ENCODE data around the gene TRRAP. TPM values are rescaled to one million over a fixed set of nuclear protein-coding genes. Genes with fewer than 3 reads are reported as not detected.

The TRRAP gene
- total RNA-seq, 2 donors from 2014 or later = 23.4 to 24.3 TPM

DNA sequence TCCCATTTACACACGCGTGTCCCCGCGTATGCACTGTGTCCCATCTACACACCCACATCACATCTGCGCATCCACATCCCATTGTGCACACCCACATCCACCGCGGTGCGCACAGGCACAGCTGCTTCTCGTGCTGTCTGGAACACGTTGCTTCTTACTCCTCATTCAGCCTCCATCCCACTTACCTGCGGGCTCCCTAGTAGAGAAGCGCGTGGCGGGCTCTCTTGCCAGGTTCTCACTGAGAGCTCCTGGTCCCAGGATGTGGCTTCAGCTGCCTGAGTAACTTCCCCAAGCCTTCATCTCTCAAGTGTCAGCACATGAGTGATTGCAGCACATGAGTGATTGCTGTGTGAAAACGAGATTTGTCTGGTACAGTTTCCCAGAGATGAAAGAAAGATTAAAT is 117.8 kb downstream of the TRRAP start:
- no peaks in the 10 kb centered on the region for H3K27me3 ChIP-seq
- peaks cover 87% of the 10 kb centered on the region for H3K36me3 ChIP-seq
- no peaks in the 10 kb centered on the region for H3K4me1 ChIP-seq
- no peak for DNase-seq (ENCODE audit: low spot score)
- TF ChIP-seq, protein P1, sequence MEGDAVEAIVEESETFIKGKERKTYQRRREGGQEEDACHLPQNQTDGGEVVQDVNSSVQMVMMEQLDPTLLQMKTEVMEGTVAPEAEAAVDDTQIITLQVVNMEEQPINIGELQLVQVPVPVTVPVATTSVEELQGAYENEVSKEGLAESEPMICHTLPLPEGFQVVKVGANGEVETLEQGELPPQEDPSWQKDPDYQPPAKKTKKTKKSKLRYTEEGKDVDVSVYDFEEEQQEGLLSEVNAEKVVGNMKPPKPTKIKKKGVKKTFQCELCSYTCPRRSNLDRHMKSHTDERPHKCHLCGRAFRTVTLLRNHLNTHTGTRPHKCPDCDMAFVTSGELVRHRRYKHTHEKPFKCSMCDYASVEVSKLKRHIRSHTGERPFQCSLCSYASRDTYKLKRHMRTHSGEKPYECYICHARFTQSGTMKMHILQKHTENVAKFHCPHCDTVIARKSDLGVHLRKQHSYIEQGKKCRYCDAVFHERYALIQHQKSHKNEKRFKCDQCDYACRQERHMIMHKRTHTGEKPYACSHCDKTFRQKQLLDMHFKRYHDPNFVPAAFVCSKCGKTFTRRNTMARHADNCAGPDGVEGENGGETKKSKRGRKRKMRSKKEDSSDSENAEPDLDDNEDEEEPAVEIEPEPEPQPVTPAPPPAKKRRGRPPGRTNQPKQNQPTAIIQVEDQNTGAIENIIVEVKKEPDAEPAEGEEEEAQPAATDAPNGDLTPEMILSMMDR (IDR thresholded peaks at IDR 0.05) = no peak
- H3K4me3 ChIP-seq = no peak overlapping the region
- H3K9me3 ChIP-seq = no peaks in the 10 kb centered on the region
- H3K27ac ChIP-seq = no peak overlapping the region

GRCh38 chr7:98997846-98998245 is 119.5 kb downstream of the TRRAP start:
- peaks cover 70% of the 10 kb centered on the region for H3K36me3 ChIP-seq
- peaks cover 0 to 10% of the 10 kb centered on the region in 2 donors for H3K4me1 ChIP-seq
- TF ChIP-seq, protein P1 (IDR thresholded peaks at IDR 0.05) = no peak
- no peak for DNase-seq (ENCODE audit: low spot score)
- H3K9me3 ChIP-seq = no peaks in the 10 kb centered on the region
- H3K27ac ChIP-seq = no peak overlapping the region
- H3K4me3 ChIP-seq = no peak overlapping the region
- H3K27me3 ChIP-seq = no peaks in the 10 kb centered on the region

DNA sequence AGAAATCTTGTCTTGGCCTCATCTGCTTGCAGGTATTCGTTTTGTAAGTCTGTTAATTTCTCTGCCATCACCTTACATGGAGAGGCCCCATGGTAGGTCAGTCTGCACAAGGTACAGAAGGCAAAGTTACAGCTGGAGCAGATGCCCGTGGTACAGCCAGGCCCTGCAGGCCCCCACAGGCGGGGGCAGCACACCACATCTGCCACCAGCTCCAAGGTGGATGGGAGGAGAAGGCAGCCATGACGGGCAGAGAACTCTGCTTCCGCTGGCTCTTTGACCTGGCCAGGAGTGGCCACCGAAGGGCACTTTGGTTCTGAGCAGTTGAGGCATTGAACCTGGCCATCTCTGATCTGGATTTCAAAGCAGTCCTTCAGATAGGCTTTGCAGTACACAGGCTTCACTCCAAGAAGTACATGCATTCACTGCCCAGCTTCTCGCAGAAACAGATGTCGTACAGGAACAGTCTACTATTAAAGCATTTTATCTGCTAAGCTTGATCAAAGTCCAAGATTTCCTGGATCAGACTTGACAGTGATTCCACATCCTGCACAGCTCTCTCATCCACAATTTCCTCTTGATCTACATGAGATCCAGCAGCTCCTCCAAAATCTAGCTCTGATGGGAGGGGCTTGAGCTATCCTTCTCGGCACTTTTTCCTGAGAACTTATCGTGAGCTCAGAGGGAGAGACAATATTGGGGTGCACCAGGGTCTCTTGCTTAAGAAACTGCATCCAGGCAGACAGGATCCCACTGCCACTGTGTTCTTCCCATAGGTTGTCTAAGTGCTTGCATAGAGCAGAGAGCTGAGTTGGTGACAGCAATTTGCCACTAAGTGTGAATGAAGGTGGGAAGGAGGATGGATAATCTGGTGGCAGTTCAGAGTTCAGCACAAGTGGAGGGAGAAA is 120.7 kb downstream of the TRRAP start:
- peaks cover 0 to 12% of the 10 kb centered on the region in 2 donors for H3K4me1 ChIP-seq
- H3K36me3 ChIP-seq = peaks cover 60% of the 10 kb centered on the region
- no peaks in the 10 kb centered on the region for H3K9me3 ChIP-seq
- no peaks in the 10 kb centered on the region for H3K27me3 ChIP-seq
- TF ChIP-seq, protein P1 (IDR thresholded peaks at IDR 0.05) = no peak
- H3K4me3 ChIP-seq = no peak overlapping the region
- peak; percentile 36 for DNase-seq (ENCODE audit: low spot score)
- H3K27ac ChIP-seq = no peak overlapping the region

DNA sequence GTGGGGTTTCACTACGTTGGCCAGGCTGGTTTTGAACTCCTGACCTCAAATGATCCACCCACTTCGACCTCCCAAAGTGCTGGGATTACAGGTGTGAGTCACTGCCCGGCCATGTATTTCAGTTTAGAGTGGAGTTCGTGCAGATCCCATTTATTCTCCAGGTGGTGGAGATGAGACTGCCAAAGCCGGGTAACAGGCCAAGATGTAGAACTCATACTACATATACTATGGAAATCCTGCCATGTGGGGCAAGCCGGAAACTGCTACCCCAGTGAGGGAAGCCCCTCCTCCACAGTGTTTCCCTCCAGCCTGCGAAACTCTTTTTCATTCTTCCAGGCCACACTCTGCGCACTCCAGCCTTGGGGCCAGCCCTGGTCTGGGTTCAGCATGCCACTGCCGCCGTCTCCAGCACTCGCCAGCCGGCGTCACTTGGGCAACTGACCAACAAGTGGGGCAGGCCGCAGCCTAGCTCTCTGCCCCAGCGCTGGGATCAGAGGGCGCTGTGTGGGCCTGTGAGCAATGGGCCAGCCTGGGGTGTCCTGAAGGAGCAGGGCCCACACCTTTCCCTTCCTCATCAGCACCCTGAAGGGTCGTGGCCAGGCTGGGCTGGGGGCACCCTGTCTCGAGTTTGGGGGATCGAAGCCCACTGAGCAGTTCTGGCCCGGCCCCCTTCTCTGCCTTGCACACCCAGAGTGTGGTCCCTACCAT is 122.0 kb downstream of the TRRAP start:
- Histone ChIP-seq H3K4me3 (no peak overlapping the region), H3K36me3 (peaks cover 60% of the 10 kb centered on the region)
- peak; percentile 47 for DNase-seq (ENCODE audit: low spot score)

DNA sequence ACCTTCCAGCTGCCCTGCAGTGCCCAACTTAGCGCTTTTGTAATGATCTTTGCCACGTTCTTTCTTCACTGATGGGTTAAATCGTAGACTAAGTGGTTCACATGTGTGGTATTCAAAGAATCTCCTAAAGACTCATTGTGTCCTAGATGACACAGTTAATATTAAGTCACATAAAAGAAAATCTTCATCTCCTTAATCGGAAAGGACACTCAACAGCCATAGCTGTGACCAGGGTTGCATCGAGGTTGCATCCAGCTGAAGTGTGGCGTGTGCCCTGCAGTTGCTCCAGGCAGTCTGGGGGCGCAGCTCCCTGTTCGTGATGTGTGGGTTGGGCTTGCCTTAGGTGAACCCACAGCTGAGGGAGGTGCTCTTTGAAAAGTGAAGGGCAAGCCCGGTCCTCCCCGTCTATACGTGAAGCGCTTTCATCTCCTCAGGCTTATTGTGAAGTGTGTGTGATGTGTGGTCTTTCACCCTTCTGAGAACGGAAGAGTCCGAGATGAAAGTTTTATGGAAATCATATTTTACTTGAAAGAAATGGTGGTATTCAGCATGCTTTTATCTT is 122.7 kb downstream of the TRRAP start:
- Histone ChIP-seq H3K36me3 (peaks cover 59% of the 10 kb centered on the region), H3K27me3 (no peaks in the 10 kb centered on the region), H3K4me3 (no peak overlapping the region), H3K9me3 (no peaks in the 10 kb centered on the region), H3K27ac (no peak overlapping the region), H3K4me1 (peaks cover 0 to 12% of the 10 kb centered on the region in 2 donors)
- no peak for DNase-seq (ENCODE audit: low spot score)
- TF ChIP-seq, protein P1 (IDR thresholded peaks at IDR 0.05) = no peak

More for the DNA sequence above, 122.0 kb downstream of the TRRAP start:
- Histone ChIP-seq H3K27me3 (no peaks in the 10 kb centered on the region), H3K27ac (no peak overlapping the region), H3K9me3 (no peaks in the 10 kb centered on the region), H3K4me1 (peaks cover 0 to 12% of the 10 kb centered on the region in 2 donors)
- TF ChIP-seq, protein P1 (IDR thresholded peaks at IDR 0.05) = no peak
